ENCODE measurements around the gene FGF22.

GRCh38 chr19:623974-624373 is 15.7 kb upstream of the FGF22 start:
- TF ChIP-seq CTCF (IDR thresholded peaks at IDR 0.05): no peak
- TF ChIP-seq POLR2A (IDR thresholded peaks at IDR 0.05): no peak
